Lower leg skin (tissue), 3 donors: Measurements from ENCODE around the gene MTM1.

Experiments
- POLR2A ChIP-seq, 2 donors: fragments of 450-650 bp; IDR thresholded peaks; one replicate each; pipeline ENCODE4 v1.6.1; 2016 to 2017; ENCODE audit warnings: antibody characterized with exemption in 2 of 2, mild to moderate bottlenecking in 1 of 2, moderate library complexity in 1 of 2
- TF ChIP-seq, protein P1 (sequence below), 3 donors: fragments of 450-650 bp; IDR thresholded peaks; one replicate each; pipeline ENCODE4 v1.5.1; 2016; ENCODE audit warnings: antibody characterized with exemption in 3 of 3, mild to moderate bottlenecking in 3 of 3, moderate library complexity in 2 of 3

DNA sequence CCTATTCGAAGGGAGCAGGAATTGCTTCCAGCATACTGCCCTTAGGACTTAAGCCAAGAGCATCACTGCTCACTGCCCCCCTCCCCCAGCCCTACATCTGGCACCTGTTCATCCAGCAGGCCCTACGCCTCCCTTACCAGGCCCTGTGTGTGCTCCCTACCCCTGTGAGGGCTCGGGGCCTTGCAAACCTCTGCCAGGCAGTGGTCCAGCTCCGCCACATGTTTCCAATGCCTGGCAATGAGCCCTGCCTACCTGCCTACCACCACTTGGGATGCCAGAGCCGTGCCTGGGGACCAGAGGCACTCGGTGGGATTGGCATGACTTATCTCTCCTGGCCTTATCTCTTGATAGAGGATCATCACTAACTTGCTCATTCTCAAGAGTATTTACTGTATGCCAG is 27.5 kb upstream of the MTM1 start:
- TF ChIP-seq, protein P1, sequence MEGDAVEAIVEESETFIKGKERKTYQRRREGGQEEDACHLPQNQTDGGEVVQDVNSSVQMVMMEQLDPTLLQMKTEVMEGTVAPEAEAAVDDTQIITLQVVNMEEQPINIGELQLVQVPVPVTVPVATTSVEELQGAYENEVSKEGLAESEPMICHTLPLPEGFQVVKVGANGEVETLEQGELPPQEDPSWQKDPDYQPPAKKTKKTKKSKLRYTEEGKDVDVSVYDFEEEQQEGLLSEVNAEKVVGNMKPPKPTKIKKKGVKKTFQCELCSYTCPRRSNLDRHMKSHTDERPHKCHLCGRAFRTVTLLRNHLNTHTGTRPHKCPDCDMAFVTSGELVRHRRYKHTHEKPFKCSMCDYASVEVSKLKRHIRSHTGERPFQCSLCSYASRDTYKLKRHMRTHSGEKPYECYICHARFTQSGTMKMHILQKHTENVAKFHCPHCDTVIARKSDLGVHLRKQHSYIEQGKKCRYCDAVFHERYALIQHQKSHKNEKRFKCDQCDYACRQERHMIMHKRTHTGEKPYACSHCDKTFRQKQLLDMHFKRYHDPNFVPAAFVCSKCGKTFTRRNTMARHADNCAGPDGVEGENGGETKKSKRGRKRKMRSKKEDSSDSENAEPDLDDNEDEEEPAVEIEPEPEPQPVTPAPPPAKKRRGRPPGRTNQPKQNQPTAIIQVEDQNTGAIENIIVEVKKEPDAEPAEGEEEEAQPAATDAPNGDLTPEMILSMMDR (IDR thresholded peaks at IDR 0.05) = no peak
- TF ChIP-seq POLR2A (IDR thresholded peaks at IDR 0.05) = no peak
